DND-41 (cell line): ENCODE results near the gene NEDD4.
"Not testable (repeated sequence)": the region's sequence is repeated elsewhere in the genome, so short reads cannot be mapped to it uniquely, and the experiment has no call there.

Experiments
- ATAC-seq: fragments of 200-7000 bp; cut with Tn5 transposase; 3 replicates; pipeline ENCODE4 v1.9.1; 2021; ENCODE audit warnings: low read depth; ENCODE audit not compliant: insufficient read depth
- DNase-seq: peaks from one replicate; pipeline ENCODE4 v3.0.0-alpha.2; 2020
- H2AFZ ChIP-seq: 2 replicates; pipeline ENCODE4 v1.6.0; 2012; ENCODE audit warnings: low read depth, low read length
- H3K27ac ChIP-seq: 2 replicates; pipeline ENCODE4 v1.5.1; 2012; ENCODE audit warnings: low read length, inconsistent platforms
- H3K27me3 ChIP-seq: fragments of 200-600 bp; sonication (generic); 2 replicates; pipeline ENCODE4 v1.6.0; 2012; ENCODE audit warnings: low read length, mild to moderate bottlenecking, inconsistent platforms; ENCODE audit not compliant: insufficient read depth, poor library complexity
- H3K36me3 ChIP-seq: 2 replicates; pipeline ENCODE4 v1.5.1; 2012; ENCODE audit warnings: low read length, inconsistent platforms; ENCODE audit not compliant: insufficient read depth
- H3K4me1 ChIP-seq: 2 replicates; pipeline ENCODE4 v1.5.1; 2012; ENCODE audit warnings: mild to moderate bottlenecking, low read length; ENCODE audit not compliant: insufficient read depth
- H3K4me2 ChIP-seq: 2 replicates; pipeline ENCODE4 v1.6.0; 2012; ENCODE audit warnings: mild to moderate bottlenecking, moderate library complexity, low read length, inconsistent platforms; ENCODE audit not compliant: insufficient read depth
- H3K4me3 ChIP-seq, 2 experiments: fragments of 200-600 bp in 1 of 2; shearing (Covaris generic) in 1 of 2; 2 replicates each; pipeline ENCODE4 v1.5.1; 2012 to 2016; ENCODE audit warnings: inconsistent platforms in 2 of 2, low read length in 2 of 2, mild to moderate bottlenecking in 2 of 2, low read depth in 1 of 2, moderate library complexity in 1 of 2
- H3K79me2 ChIP-seq: 2 replicates; pipeline ENCODE4 v1.6.0; 2012; ENCODE audit warnings: low read length, inconsistent platforms; ENCODE audit not compliant: insufficient read depth
- H3K9ac ChIP-seq: 2 replicates; pipeline ENCODE4 v1.6.0; 2012; ENCODE audit warnings: low read depth, mild to moderate bottlenecking, inconsistent platforms, low read length, moderate library complexity
- H3K9me3 ChIP-seq: 2 replicates; pipeline ENCODE4 v1.5.1; 2012; ENCODE audit warnings: low read length, moderate library complexity, mild to moderate bottlenecking, inconsistent platforms; ENCODE audit not compliant: insufficient read depth, severe bottlenecking
- H4K20me1 ChIP-seq: 2 replicates; pipeline ENCODE4 v1.6.0; 2012; ENCODE audit warnings: low read length; ENCODE audit not compliant: insufficient read depth
- EZH2 ChIP-seq: IDR thresholded peaks from 3 replicates; pipeline ENCODE4 v1.6.1; 2012; ENCODE audit warnings: borderline replicate concordance, low read depth, mild to moderate bottlenecking, moderate library complexity, low read length, inconsistent platforms; ENCODE audit not compliant: severe bottlenecking
- TF ChIP-seq, protein P1 (sequence below): IDR thresholded peaks from 2 replicates; pipeline ENCODE4 v1.5.1; 2012; ENCODE audit warnings: borderline replicate concordance, low read length, moderate library complexity, mild to moderate bottlenecking; ENCODE audit not compliant: poor library complexity, severe bottlenecking; ENCODE audit errors: extremely low read depth

The NEDD4 gene

DNA sequence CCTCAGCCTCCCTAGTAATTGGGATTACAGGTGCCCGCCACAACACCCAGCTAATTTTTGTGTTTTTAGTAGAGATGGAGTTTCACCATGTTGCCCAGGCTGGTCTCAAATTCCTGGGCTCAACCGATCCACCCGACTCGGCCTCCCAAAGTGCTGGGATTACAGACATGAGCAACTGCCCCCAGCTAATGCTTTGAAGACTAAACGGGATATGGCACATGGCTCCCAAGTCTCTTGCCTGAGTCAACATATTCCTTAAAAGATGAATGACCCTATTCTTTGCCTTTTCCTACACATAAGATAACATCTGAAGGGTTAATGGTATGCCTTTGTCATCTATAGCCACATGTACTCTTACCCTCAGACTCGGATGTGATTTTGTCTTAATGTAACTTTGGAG is 38.4 kb upstream of the NEDD4 start:
- no peak overlapping the region for H3K4me2 ChIP-seq
- DNase-seq (no peak), ATAC-seq (no peak)

DNA sequence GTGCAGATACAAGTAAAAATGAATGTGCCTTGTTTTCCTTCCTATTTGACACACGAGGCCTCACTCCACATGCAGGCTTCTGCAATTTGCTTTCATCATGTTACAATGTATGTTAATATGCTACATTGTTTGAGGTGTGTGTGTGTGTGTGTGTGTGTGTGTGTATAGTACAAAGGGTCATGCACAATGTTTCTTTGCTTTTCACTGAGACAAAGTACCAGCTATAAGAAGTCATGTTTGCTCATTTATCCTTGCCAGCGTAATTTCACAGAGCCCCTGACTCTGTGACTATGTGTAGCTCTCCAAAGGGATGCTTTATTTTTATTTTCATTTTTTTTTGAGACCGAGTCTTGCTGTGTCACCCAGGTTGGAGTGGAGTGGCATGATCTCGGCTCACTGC is 38.0 kb upstream of the NEDD4 start:
- ATAC-seq (no peak), DNase-seq (no peak)
- Histone ChIP-seq H3K4me2 (no peak overlapping the region), H3K4me1 (no peaks in the 10 kb centered on the region), H4K20me1 (no peaks in the 10 kb centered on the region), H3K79me2 (no peaks in the 10 kb centered on the region), H3K27me3 (no peaks in the 10 kb centered on the region), H2AFZ (no peak overlapping the region), H3K9ac (no peak overlapping the region), H3K9me3 (no peaks in the 10 kb centered on the region), H3K4me3 (no peak overlapping the region), H3K27ac (no peak overlapping the region), H3K36me3 (no peaks in the 10 kb centered on the region)
- TF ChIP-seq, protein P1, sequence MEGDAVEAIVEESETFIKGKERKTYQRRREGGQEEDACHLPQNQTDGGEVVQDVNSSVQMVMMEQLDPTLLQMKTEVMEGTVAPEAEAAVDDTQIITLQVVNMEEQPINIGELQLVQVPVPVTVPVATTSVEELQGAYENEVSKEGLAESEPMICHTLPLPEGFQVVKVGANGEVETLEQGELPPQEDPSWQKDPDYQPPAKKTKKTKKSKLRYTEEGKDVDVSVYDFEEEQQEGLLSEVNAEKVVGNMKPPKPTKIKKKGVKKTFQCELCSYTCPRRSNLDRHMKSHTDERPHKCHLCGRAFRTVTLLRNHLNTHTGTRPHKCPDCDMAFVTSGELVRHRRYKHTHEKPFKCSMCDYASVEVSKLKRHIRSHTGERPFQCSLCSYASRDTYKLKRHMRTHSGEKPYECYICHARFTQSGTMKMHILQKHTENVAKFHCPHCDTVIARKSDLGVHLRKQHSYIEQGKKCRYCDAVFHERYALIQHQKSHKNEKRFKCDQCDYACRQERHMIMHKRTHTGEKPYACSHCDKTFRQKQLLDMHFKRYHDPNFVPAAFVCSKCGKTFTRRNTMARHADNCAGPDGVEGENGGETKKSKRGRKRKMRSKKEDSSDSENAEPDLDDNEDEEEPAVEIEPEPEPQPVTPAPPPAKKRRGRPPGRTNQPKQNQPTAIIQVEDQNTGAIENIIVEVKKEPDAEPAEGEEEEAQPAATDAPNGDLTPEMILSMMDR, result no peak
- TF ChIP-seq EZH2, result no peak

More for the DNA sequence above, 38.4 kb upstream of the NEDD4 start:
- H3K9me3 ChIP-seq, result no peaks in the 10 kb centered on the region
- no peaks in the 10 kb centered on the region for H3K79me2 ChIP-seq
- H3K36me3 ChIP-seq, result no peaks in the 10 kb centered on the region
- no peak overlapping the region for H3K9ac ChIP-seq
- H2AFZ ChIP-seq, result no peak overlapping the region
- TF ChIP-seq, protein P1, result no peak
- TF ChIP-seq EZH2, result no peak
- no peak overlapping the region for H3K4me3 ChIP-seq
- H3K27me3 ChIP-seq, result no peaks in the 10 kb centered on the region
- no peaks in the 10 kb centered on the region for H3K4me1 ChIP-seq
- no peaks in the 10 kb centered on the region for H4K20me1 ChIP-seq
- no peak overlapping the region for H3K27ac ChIP-seq

DNA sequence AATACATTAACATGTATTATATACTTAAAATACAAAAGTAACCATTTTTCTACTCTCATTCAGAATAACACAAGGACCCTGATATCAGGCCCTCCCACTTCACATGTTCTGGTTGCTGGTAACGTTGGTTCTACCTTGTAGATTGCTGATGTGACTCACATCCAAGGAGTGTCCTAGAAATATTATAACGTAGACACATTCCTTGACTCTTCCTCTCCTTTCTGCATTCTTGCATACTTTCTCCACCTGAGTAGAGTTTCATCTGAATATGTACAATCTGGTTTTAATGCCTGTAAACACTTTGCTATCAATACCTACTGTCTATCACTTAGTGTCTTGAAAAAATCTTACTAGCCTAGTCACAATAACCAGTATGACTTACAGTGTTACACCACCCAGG is 35.0 kb upstream of the NEDD4 start:
- ATAC-seq, result no peak
- no peaks in the 10 kb centered on the region for H3K79me2 ChIP-seq
- H3K4me1 ChIP-seq, result no peaks in the 10 kb centered on the region
- H2AFZ ChIP-seq, result no peak overlapping the region
- no peak overlapping the region for H3K4me2 ChIP-seq
- no peak overlapping the region for H3K9ac ChIP-seq
- no peak for DNase-seq
- no peak overlapping the region for H3K4me3 ChIP-seq
- no peak overlapping the region for H3K27ac ChIP-seq
- H3K27me3 ChIP-seq, result no peaks in the 10 kb centered on the region
- H3K9me3 ChIP-seq, result no peaks in the 10 kb centered on the region
- TF ChIP-seq, protein P1, result no peak
- no peak for TF ChIP-seq EZH2
- H3K36me3 ChIP-seq, result no peaks in the 10 kb centered on the region
- no peaks in the 10 kb centered on the region for H4K20me1 ChIP-seq

DNA sequence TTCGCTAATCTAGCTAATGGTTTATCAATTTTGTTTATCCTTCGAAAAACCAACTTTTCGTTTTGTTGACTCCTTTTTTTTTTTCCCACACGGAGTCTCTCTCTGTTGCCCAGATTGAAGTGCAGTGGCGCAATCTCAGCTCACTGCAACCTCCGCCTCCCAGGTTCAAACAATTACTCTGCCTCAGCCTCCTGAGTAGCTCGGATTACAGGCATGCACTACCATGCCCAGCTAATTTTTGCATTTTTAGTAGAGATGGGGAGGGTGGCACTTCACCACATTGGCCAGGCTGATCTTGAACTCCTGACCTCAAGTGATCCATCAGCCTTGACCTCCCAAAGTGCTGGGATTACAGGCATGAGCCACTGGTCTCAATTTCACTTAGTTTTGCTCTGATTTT is 29.7 kb upstream of the NEDD4 start:
- H3K4me1 ChIP-seq, H3K4me3 ChIP-seq, H3K27me3 ChIP-seq, H3K36me3 ChIP-seq, H3K4me2 ChIP-seq, H3K27ac ChIP-seq, H3K79me2 ChIP-seq, H2AFZ ChIP-seq, DNase-seq, ATAC-seq, H4K20me1 ChIP-seq, H3K9me3 ChIP-seq, H3K9ac ChIP-seq: not testable (repeated sequence)
